Skin epidermis (tissue), 12 donors: ENCODE measurements around the gene DCLRE1B.
A peak's percentile ranks its signal among the peaks of the same experiment; 100 is the strongest.

ENCODE experiments used
- H3K27ac ChIP-seq, 21 experiments: fragments of 200-600 bp; sonication (generic) in 11 of 21; one replicate each; pipeline ENCODE4 v1.5.0; 2020; ENCODE audit warnings: mild to moderate bottlenecking in 3 of 21, inconsistent platforms in 2 of 21, moderate library complexity in 2 of 21
- H3K4me3 ChIP-seq, 7 experiments: fragments of 200-600 bp; sonication (generic) in 2 of 7; one replicate each; pipeline ENCODE4 v1.5.0; 2020; ENCODE audit warnings: inconsistent platforms in 2 of 7, mild to moderate bottlenecking in 2 of 7, moderate library complexity in 1 of 7

The DCLRE1B gene

GRCh38 chr1:113917400-113918082 lies 12.4 kb downstream of the DCLRE1B start:
- Histone ChIP-seq H3K27ac (no peak overlapping the region), H3K4me3 (no peak overlapping the region)

GRCh38 chr1:113918243-113918642 lies 13.1 kb downstream of the DCLRE1B start:
- Histone ChIP-seq H3K27ac (no peak overlapping the region), H3K4me3 (no peak overlapping the region)

- H3K27ac ChIP-seq: no peak overlapping the region
- no peak overlapping the region for H3K4me3 ChIP-seq
Measured at GRCh38 chr1:113922957-113923356, 17.8 kb downstream of the DCLRE1B start.

DNA sequence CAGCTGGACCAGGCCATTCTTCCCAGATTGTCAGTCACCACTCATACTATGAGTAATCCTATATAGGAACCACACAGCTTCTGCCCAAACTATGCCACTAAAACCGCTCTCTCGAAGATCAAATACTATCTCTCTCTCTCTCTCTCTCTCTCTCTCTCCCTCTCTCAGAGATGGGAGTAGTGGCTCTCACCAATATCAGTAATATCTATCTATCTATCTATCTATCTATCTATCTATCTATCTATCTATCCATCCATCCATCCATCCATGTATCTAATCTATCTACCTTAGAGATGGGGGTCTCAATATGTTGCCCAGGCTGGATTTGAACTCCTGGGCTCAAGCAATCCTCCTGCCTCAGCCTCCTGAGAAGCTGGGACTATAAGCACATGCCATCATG lies 19.3 kb downstream of the DCLRE1B start:
- H3K27ac ChIP-seq: no peak overlapping the region
- no peak overlapping the region for H3K4me3 ChIP-seq

DNA sequence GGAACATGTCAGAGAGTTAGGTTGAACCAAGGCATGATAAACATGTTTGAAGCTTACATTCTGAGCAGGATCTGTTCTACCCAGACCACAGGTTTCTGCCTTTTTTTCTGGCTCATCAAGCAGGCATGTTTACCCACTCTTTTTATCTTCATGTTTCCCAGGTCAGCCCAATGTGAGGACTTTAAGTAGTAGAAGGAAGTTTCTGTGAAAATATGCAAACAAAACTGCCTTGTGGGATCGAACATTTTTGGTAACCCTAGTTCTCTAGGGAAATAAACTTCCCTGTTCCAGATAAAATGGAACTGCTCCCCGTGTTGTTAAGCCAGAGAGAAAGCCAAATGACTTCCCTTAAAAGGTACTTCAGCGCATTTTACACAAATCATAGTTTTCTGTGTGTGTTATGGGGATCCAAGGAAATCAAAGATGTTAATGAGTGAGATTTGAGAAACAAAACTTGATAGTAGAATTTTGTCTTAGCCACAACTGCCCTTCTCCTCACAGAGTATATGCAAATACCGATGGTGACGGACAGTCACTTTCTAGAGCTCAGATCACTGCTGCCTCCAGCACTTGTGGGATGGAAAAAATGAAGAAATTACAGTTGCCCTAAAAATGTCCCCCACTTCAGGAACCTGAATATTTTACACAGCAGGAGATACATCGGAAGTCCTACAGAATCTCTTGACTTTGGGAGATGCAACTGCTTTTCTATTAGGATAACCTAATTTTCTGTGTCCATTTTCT lies 23.2 kb downstream of the DCLRE1B start:
- H3K27ac ChIP-seq: peak overlapping the region; percentile 84 to 99 (median 96)
- peak overlapping the region; percentile 82 to 99 (median 98) for H3K4me3 ChIP-seq

GRCh38 chr1:113928941-113929749 lies 24.0 kb downstream of the DCLRE1B start, which contains the start of gene HIPK1:
Gene HIPK1 (plus strand): TSS chr1:113929324.
- Histone ChIP-seq H3K27ac (peak within 1 kb of the TSS; percentile 84 to 99 (median 96)), H3K4me3 (peak within 1 kb of the TSS; percentile 82 to 99 (median 98))

DNA sequence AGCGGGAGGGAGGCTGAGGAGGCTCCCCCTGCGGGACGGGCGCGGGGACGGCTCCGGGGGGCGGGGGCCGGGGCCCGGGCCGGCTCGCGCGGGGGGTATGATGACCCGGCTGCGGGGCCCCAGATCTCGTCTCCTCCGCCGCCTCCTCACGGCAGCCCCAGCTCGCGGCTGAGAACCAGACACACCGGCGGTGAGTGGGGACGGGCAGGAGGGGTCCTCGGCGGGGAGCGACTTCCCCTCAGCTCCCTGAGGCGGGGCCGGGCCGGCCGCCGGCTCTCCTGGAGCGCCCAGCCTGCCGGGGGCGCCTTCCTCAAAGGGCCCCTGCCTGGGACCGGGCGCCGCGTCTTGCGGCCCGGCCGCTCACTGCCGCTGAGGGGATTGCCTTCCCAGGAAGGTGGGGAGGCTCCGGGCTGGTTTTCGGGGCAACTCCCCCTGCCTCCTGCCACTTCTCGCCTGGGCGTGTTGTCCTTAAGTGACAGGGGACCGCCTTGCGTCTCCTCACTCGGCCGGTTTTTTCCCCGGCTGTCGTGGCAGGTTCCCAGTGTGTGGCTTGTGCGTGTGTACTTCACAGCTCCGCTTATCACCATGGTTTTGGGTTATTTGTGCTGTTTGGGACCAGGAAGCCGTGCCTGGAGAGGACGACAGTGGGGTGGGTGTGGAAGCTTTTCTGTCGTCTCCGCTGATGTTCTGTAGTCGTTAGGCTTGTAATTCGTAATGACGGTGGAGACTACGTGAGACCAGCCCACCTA lies 24.8 kb downstream of the DCLRE1B start:
- H3K4me3 ChIP-seq: peak overlapping the region; percentile 82 to 99 (median 98)
- peak overlapping the region; percentile 84 to 99 (median 96) for H3K27ac ChIP-seq

GRCh38 chr1:113930499-113931161 lies 25.5 kb downstream of the DCLRE1B start:
- peak overlapping the region in 20 of 21 experiments; percentile 91 to 99 (median 96) for H3K27ac ChIP-seq
- peak overlapping the region; percentile 82 to 99 (median 98) for H3K4me3 ChIP-seq

DNA sequence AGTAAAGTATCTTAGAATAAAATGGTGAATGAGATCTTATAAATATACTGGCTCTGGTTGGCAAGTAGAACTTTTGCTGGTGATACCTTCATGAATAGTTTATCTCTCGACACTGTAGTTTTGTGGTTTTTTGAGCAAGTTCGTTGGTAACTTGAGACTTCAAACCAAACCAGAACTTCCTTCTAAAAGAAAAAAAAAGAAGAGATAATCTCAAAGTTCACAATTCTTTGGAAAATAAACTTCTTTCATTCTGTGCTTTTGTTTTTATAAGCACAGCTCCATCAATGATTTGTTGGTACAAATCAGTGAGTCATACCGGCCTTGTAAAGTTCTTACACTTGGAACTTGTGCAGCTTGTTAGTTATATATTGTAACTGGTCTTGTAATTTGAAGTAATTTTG lies 26.3 kb downstream of the DCLRE1B start:
- Histone ChIP-seq H3K27ac (peak overlapping the region in 14 of 21 experiments; percentile 34 to 99 (median 94)), H3K4me3 (peak overlapping the region in 3 of 7 experiments; percentile 82 to 99 (median 87))

DNA sequence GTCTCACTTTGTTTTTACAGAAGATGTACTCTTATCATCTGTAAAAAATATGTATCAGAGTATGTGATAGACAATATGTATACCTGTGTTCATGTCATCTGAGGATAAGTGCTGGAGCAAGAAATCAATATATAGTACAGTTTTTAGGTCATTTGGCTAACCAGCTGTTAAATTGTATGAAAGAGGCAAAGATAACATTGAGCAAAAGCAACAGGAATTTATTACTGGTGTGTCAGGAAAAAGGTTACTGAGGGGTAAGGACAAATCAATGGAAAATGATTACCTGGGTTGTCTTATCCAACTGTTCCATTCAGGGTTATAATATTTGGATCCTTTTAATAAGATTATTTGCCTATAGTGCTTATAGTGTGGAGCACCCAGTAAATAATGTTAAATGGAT lies 28.9 kb downstream of the DCLRE1B start:
- Histone ChIP-seq H3K27ac (peak overlapping the region in 1 of 21 experiments; percentile 99), H3K4me3 (no peak overlapping the region)

DNA sequence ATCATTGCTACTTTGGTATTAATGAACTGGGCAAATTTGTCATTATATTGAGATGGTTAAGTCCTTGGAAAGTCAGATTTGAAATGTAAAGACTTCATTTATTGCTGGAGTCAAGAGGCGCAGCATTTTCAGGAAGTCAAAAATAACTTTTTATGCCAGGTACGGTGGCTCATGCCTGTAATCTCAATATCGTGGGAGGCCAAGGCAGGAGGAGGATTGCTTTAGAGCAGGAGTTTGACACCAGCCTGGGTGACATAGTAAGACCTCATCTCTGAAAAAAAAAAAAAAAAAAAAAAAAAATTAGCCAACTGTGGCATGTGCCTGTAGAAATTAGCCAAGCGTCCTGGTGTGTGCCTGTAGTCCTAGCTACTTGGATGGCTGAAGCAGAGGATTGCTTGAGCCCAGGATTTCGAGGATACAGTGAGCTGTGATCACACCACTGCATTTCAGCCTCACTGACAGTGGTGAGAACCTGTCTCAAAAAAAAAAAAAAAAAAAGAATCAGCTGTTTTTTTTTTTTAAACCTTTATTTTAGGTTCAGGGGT lies 29.5 kb downstream of the DCLRE1B start:
- Histone ChIP-seq H3K27ac (no peak overlapping the region), H3K4me3 (no peak overlapping the region)

DNA sequence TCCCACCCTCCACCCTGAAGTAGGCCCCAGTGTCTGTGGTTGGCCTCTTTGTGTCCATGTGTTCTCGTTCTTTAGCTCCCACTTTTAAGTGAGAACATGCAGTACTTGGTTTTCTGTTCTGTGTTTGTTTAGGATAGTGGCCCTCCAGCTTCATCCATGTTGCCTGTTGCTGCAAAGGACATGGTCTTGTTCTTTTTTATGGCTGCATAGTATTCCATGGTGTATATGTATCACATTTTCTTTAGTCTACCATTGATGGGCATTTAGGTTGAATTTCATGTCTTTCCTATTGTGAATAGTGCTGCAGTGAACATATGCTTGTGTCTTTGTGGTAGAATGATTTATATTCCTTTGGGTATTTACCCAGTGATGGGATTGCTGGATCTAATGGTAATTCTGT lies 30.1 kb downstream of the DCLRE1B start:
- Histone ChIP-seq H3K27ac (no peak overlapping the region), H3K4me3 (no peak overlapping the region)

DNA sequence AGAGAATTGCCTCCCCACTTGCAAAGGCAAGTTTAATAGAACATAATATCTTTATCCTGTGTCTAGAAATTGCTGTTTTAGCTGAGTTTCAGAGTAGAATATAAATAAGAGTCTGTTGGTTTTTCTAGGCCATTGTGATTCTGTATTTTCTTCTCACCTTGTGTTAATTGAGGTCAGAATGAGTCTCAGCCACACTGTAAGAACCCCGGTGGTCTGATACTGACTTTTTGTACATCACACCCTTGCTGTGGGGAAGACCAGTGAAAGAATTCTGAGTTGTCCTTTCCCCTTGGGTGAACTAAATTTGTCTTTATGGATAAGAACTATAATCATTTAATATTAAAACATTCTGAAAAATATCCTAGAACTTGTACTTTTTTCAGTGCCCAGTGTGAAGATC lies 30.8 kb downstream of the DCLRE1B start:
- H3K4me3 ChIP-seq: no peak overlapping the region
- no peak overlapping the region for H3K27ac ChIP-seq

DNA sequence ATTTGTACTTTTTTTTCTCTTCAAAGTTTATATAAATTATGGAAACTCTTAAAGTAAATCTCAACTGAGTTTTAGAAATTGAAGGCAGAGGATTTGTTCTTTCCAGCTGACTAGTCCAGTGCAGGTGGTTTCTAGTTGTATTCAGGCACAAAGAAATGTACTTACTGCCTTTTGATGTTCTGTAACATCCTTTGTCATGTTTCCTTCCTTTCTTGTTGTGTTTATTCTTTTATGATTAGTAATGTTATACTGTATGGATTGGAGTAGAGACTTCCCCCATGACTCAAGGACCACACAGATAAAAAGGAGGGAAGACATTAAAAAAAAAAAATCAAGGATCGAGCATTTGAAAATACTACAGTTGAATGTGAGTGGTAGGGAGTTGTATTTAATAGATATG lies 32.0 kb downstream of the DCLRE1B start:
- no peak overlapping the region for H3K27ac ChIP-seq

GRCh38 chr1:113938192-113938591 lies 33.1 kb downstream of the DCLRE1B start:
- H3K27ac ChIP-seq: no peak overlapping the region

More for the DNA sequence above, 32.0 kb downstream of the DCLRE1B start:
- no peak overlapping the region for H3K4me3 ChIP-seq

GRCh38 chr1:113940365-113941244 lies 35.5 kb downstream of the DCLRE1B start:
- Histone ChIP-seq H3K27ac (peak overlapping the region in 4 of 21 experiments; percentile 26 to 68 (median 36)), H3K4me3 (no peak overlapping the region)

More at GRCh38 chr1:113938192-113938591, 33.1 kb downstream of the DCLRE1B start:
- H3K4me3 ChIP-seq: no peak overlapping the region

GRCh38 chr1:113941245-113941559 lies 36.1 kb downstream of the DCLRE1B start:
- Histone ChIP-seq H3K27ac (peak overlapping the region in 2 of 21 experiments; percentile 26 to 68), H3K4me3 (no peak overlapping the region)

DNA sequence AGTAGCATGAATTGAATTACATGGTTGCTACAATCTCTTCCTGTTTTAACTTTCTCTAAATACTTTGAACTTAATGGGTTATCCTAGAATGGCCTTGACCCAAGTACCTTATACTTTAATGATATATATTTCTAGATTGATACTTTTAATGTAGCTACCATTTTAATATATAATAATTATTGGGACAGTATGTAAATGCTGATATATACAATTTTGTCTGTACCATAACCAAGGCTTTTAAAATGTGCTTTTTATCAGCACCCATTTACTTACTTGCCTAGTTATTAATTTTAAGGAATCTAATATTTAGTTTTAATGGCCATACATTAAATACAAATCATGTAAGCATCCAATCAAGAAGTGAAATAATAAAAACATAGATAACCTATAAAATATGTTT lies 37.4 kb downstream of the DCLRE1B start:
- Histone ChIP-seq H3K27ac (no peak overlapping the region), H3K4me3 (no peak overlapping the region)
